ENCODE measurements around the gene SLC39A5.

The SLC39A5 gene

GRCh38 chr12:56221232-56221756, 8.6 kb upstream of the SLC39A5 start:
- Mint-ChIP-seq H3K4me3 (peak overlapping the region; percentile 96), H3K27me3 (ENCODE audit: low read depth, poor library complexity) (no peaks in the 10 kb centered on the region), H3K36me3 (ENCODE audit: low read depth) (peaks cover 19% of the 10 kb centered on the region), H3K9me3 (peaks cover 11% of the 10 kb centered on the region), H3K27ac (peak overlapping the region; percentile 99), H3K4me1 (peaks cover 49% of the 10 kb centered on the region)
- TF ChIP-seq, protein P1, sequence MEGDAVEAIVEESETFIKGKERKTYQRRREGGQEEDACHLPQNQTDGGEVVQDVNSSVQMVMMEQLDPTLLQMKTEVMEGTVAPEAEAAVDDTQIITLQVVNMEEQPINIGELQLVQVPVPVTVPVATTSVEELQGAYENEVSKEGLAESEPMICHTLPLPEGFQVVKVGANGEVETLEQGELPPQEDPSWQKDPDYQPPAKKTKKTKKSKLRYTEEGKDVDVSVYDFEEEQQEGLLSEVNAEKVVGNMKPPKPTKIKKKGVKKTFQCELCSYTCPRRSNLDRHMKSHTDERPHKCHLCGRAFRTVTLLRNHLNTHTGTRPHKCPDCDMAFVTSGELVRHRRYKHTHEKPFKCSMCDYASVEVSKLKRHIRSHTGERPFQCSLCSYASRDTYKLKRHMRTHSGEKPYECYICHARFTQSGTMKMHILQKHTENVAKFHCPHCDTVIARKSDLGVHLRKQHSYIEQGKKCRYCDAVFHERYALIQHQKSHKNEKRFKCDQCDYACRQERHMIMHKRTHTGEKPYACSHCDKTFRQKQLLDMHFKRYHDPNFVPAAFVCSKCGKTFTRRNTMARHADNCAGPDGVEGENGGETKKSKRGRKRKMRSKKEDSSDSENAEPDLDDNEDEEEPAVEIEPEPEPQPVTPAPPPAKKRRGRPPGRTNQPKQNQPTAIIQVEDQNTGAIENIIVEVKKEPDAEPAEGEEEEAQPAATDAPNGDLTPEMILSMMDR (IDR thresholded peaks at IDR 0.05): no peak
- DNase-seq: peak; percentile 65

- H3K9me3 Mint-ChIP-seq: peaks cover 6% of the 10 kb centered on the region
- H3K27ac Mint-ChIP-seq: peak within 1 kb of the TSS; percentile 99
- TF ChIP-seq, protein P1 (IDR thresholded peaks at IDR 0.05): no peak
- peak; percentile 98 for DNase-seq
- peaks cover 13% of the 10 kb centered on the region for H3K36me3 Mint-ChIP-seq (ENCODE audit: low read depth)
- peaks cover 49% of the 10 kb centered on the region for H3K4me1 Mint-ChIP-seq
- peak within 1 kb of the TSS; percentile 96 for H3K4me3 Mint-ChIP-seq
- H3K27me3 Mint-ChIP-seq (ENCODE audit: low read depth, poor library complexity): no peaks in the 10 kb centered on the region
Measured at GRCh38 chr12:56221757-56222530, 7.9 kb upstream of the SLC39A5 start, which contains the start of gene RNF41. Gene RNF41 (minus strand): TSS chr12:56221922. CDS start chr12:56214047, 7,875 bp downstream.

DNA sequence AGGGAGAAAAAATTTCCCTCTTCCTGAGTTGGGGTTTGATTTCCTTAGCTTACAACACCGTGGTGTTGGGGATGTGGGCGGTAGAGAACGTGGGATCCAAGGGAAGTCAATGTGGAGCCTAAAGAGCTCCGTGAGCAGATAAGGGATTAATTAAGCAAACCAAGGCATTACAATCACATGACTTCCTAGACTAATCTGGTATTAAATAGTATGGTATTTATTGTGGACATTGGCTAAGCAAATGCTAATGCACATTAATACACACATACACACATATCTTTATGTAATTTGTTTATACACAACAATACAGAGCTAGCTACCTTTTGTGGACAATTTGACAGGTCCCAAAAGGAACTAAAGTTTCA, 7.3 kb upstream of the SLC39A5 start:
- DNase-seq: no peak
- H3K4me1 Mint-ChIP-seq: peaks cover 49% of the 10 kb centered on the region
- TF ChIP-seq, protein P1 (IDR thresholded peaks at IDR 0.05): no peak
- peaks cover 7% of the 10 kb centered on the region for H3K36me3 Mint-ChIP-seq (ENCODE audit: low read depth)
- peak overlapping the region; percentile 96 for H3K4me3 Mint-ChIP-seq
- H3K27ac Mint-ChIP-seq: peak overlapping the region; percentile 99
- H3K9me3 Mint-ChIP-seq: peaks cover under 1% of the 10 kb centered on the region
- no peaks in the 10 kb centered on the region for H3K27me3 Mint-ChIP-seq (ENCODE audit: low read depth, poor library complexity)

DNA sequence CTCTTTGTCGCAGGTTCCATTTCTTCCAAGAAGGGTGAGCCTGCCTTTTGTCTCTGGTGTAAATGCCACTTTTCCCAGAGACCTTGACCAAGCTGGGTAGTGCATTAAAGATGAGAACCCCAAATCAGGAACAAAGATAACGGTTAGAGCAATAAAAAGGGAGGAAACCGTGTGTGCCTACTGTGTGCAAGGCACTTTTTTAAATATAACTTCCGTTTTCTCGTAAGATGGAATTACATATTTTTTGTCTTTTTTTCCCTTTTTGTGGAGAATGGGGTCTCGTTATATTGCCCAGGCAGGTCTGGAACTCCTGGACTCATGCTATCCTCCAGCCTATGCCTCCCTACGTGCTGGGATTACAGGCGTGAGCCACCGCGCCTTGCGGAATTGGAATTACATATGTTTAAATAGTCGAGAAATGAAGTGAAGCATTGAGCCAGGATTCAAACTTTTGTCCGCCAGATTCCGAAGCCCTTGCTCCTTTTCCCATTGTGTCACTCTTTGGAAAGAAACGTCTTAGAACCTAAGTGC, 6.2 kb upstream of the SLC39A5 start:
- no peaks in the 10 kb centered on the region for H3K27me3 Mint-ChIP-seq (ENCODE audit: low read depth, poor library complexity)
- H3K9me3 Mint-ChIP-seq: no peaks in the 10 kb centered on the region
- H3K27ac Mint-ChIP-seq: peak overlapping the region; percentile 94
- H3K4me3 Mint-ChIP-seq: peak overlapping the region; percentile 70
- TF ChIP-seq, protein P1 (IDR thresholded peaks at IDR 0.05): no peak
- no peak for DNase-seq
- H3K4me1 Mint-ChIP-seq: peaks cover 49% of the 10 kb centered on the region
- peaks cover 4% of the 10 kb centered on the region for H3K36me3 Mint-ChIP-seq (ENCODE audit: low read depth)

- DNase-seq: peak; percentile 95
- H3K36me3 Mint-ChIP-seq (ENCODE audit: low read depth): peaks cover 4% of the 10 kb centered on the region
- no peaks in the 10 kb centered on the region for H3K27me3 Mint-ChIP-seq (ENCODE audit: low read depth, poor library complexity)
- H3K4me3 Mint-ChIP-seq: peak within 1 kb of the TSS; percentile 82
- H3K27ac Mint-ChIP-seq: peak within 1 kb of the TSS; percentile 94
- H3K9me3 Mint-ChIP-seq: no peaks in the 10 kb centered on the region
- TF ChIP-seq, protein P1 (IDR thresholded peaks at IDR 0.05): peak; percentile 82
- peaks cover 49% of the 10 kb centered on the region for H3K4me1 Mint-ChIP-seq
Measured at GRCh38 chr12:56224102-56224701, 5.6 kb upstream of the SLC39A5 start, which contains the start of gene NABP2. Gene NABP2 (plus strand): TSS chr12:56224342. CDS start chr12:56224857, 515 bp downstream.

All from nephron progenitor cell (in vitro differentiated cells).